ENCODE results near the gene NPHP4.

GRCh38 chr1:5920201-5920600 lies 72.0 kb downstream of the NPHP4 start:
- TF ChIP-seq CTCF (IDR thresholded peaks at IDR 0.05; ENCODE audit: low read depth, low read length, poor library complexity, severe bottlenecking) (no peak), EZH2phosphoT487 (IDR thresholded peaks at IDR 0.05; ENCODE audit: borderline replicate concordance, low read length) (no peak)
